Heart right ventricle (tissue), 16 donors: ENCODE results near the gene SLAMF6. TPM values are rescaled to one million over a fixed set of nuclear protein-coding genes. Genes with fewer than 3 reads are reported as not detected.
"Not testable (repeated sequence)": the region's sequence is repeated elsewhere in the genome, so short reads cannot be mapped to it uniquely, and the experiment has no call there.

Experiments
- ATAC-seq, 8 donors: fragments of 200-7000 bp; cut with Tn5 transposase; one replicate each; pipeline ENCODE4 v1.9.1; 2020; ENCODE audit warnings: mild to moderate bottlenecking in 8 of 8, moderate library complexity in 8 of 8, moderate number of reproducible peaks in 1 of 8
- DNase-seq, 2 donors: peaks; one replicate each; pipeline ENCODE4 v3.0.0-alpha.2; 2020
- H3K27ac ChIP-seq, 10 donors: fragments of 200-600 bp; sonication (generic) in 2 of 10; one replicate each; pipeline versions ENCODE4 v1.5.0 to v1.8.0; 2020 to 2022; ENCODE audit warnings: mild to moderate bottlenecking in 3 of 10
- H3K27me3 ChIP-seq, 7 donors: fragments of 200-600 bp; one replicate each; pipeline ENCODE4 v1.8.0; 2021 to 2022; ENCODE audit warnings: mild to moderate bottlenecking in 2 of 7
- H3K36me3 ChIP-seq, 9 donors: fragments of 200-600 bp; sonication (generic) in 1 of 9; one replicate each; pipeline versions ENCODE4 v1.5.0 to v1.8.0; 2020 to 2022; ENCODE audit warnings: mild to moderate bottlenecking in 2 of 9
- H3K4me1 ChIP-seq, 9 donors: fragments of 200-600 bp; sonication (generic) in 1 of 9; one replicate each; pipeline versions ENCODE4 v1.5.0 to v1.8.0; 2020 to 2022; ENCODE audit warnings: mild to moderate bottlenecking in 4 of 9
- H3K4me3 ChIP-seq, 10 donors: fragments of 200-600 bp; sonication (generic) in 2 of 10; one replicate each; pipeline versions ENCODE4 v1.5.0 to v1.8.0; 2020 to 2022; ENCODE audit warnings: mild to moderate bottlenecking in 7 of 10, moderate library complexity in 2 of 10
- H3K9me3 ChIP-seq, 11 donors: fragments of 200-600 bp in 10 of 11; sonication (generic) in 2 of 11; one replicate each; pipeline versions ENCODE4 v1.5.0 to v1.8.0; 2013 to 2022; ENCODE audit warnings: mild to moderate bottlenecking in 2 of 11, control low read depth in 1 of 11, moderate library complexity in 1 of 11
- CTCF ChIP-seq, 9 donors: fragments of 200-600 bp; sonication (generic) in 2 of 9; IDR thresholded peaks; one replicate each; pipeline versions ENCODE4 v1.5.0 to v1.8.0; 2021 to 2022; ENCODE audit warnings: antibody characterized with exemption in 9 of 9, mild to moderate bottlenecking in 5 of 9, moderate library complexity in 1 of 9
- WGBS, 2 donors: extraction: QIAGEN DNeasy Blood & Tissue Kit; methylation state at CpG; one replicate each; pipeline ENCODE4 v1.1.7; 2013; ENCODE audit warnings: inconsistent platforms in 1 of 2; 5-methylcytosine and 5-hydroxymethylcytosine counted together
- intact Hi-C, 10 donors: fragments of 100-400 bp; cut with DNase I; formaldehyde crosslinking; loops; one replicate each; pipeline versions ENCODE4 v1.11.1 to v1.14.2; 2022
- polyA plus RNA-seq, 2 donors: library from polyadenylated mRNA; stranded (reverse); fragments of 200-250 nt; gene quantifications; one replicate each; pipeline ENCODE4 v1.2.3, GENCODE V29; 2013
- total RNA-seq, 10 donors: library from RNA; stranded (reverse); fragmentation: NEBNext Ultra II Directional in 3 of 10; extraction: Animal tissue kit (Norgen Biotek cat#: 25700) in 3 of 10; gene quantifications; one replicate each; pipeline versions ENCODE4 v1.2.1 to v1.2.4, GENCODE V29; 2021 to 2023
- donor health status: Arrhythmogenic right ventricular cardiomyopathy.
- donor health status: ischemic (EF 13 %, LVEDD 7.1; RV severe dilation, severe dysfunction).
- donor health status: healthy with polysubstance abuse.
- donor health status: DM: no; HTN: yes; CAD: no.
- donor health status: DM: no; HTN: no; CAD: no.
- donor health status: ischemic (EF 25% LVEDD 6.9; RV normal size, moderate dysfunction).
- donor health status: ischemic (EF 25% LVEDD 5.7; RV mildly dilated, moderate dysfunction).
- donor health status: healthy.
- donor health status: DM: yes; HTN: yes; CAD: no.
- donor health status: Ischemic cardiomyopathy.
- donor health status: ischemic (EF 35%, LVEDD 5.7; RV mildly dilated, moderate dysfunction).
- donor health status: nonischemic (EF 11% LVEDD 7.7; RV severe dilation, severe dysfunction).
- donor health status: DM: yes; HTN: yes; CAD: no.
- donor health status: PGD.
- donor health status: ischemic (EF 29% LVEDD 5.4; RV normal size, mild dysfunction).
- donor health status: nonischemic (EF 23%, LVEDD 6.1; RV moderate dilation, normal function).

Gene SLAMF6
- total and polyA plus RNA-seq, 12 donors = 0.10 to 2.7 (median 0.33) TPM; not detected in 3

GRCh38 chr1:160539684-160539989 is 16.6 kb upstream of the SLAMF6 start:
- Histone ChIP-seq H3K9me3 (peaks cover 0 to 28% (median 12%) of the 10 kb centered on the region in 11 donors), H3K27ac (peak overlapping the region in 1 of 10 donors; percentile 78), H3K4me1 (peaks cover 0 to 39% (median 14%) of the 10 kb centered on the region in 9 donors), H3K4me3 (no peak overlapping the region), H3K27me3 (no peaks in the 10 kb centered on the region), H3K36me3 (no peaks in the 10 kb centered on the region)
- no peak for DNase-seq
- ATAC-seq = no peak
- intact Hi-C loops = no loop called here
- TF ChIP-seq CTCF (IDR thresholded peaks at IDR 0.05) = no peak
- WGBS, 2 donors = 83 to 88% methylated on average over 6 of the region's 6 CpGs

DNA sequence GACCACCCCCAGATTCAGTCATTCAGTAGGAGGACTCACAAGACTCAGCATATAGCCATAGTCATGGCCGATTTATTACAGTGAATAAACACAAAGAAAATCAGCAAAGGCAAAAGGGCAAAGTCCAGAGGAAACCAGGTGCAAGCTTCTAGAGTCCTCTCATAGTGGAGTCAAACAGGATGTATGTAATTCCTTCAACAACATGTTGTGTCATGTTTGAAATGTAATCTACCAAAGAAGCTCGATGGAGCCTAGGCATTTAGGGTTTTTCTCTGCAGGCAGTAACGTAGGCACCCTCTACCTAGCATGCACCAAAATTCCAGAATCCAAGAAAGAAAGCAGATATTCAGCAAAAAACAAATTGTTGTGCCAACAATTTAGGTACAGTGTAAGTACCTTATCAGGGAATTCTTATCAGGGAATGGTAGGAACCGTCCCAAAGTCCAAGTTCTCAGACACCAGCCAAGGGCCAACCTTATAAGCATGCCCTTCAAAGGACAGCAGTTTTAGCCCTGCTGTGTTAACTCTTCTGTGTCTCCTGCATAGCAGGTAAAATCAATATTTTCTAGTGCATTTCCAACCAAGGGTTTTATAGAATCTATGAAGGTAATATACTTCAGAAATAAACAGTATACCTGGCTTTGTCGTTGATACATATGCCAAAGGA is 16.1 kb upstream of the SLAMF6 start:
- no peak for ATAC-seq
- WGBS, 2 donors = 61 to 71% methylated on average over 5 of the region's 5 CpGs
- TF ChIP-seq CTCF (IDR thresholded peaks at IDR 0.05) = no peak

GRCh38 chr1:160537714-160538665 is 14.9 kb upstream of the SLAMF6 start:
- H3K27ac ChIP-seq = no peak overlapping the region
- 91 to 93% methylated on average over 8 of the region's 8 CpGs for WGBS, 2 donors
- no peak for TF ChIP-seq CTCF (IDR thresholded peaks at IDR 0.05)
- peaks cover 0 to 36% (median 14%) of the 10 kb centered on the region in 9 donors for H3K4me1 ChIP-seq
- H3K27me3 ChIP-seq = no peaks in the 10 kb centered on the region
- H3K36me3 ChIP-seq = no peaks in the 10 kb centered on the region
- no peak for DNase-seq
- H3K9me3 ChIP-seq = peaks cover 0 to 45% (median 23%) of the 10 kb centered on the region in 11 donors
- H3K4me3 ChIP-seq = no peak overlapping the region
- intact Hi-C loops = no loop called here
- no peak for ATAC-seq

More for the DNA sequence above, 16.1 kb upstream of the SLAMF6 start:
- no peaks in the 10 kb centered on the region for H3K27me3 ChIP-seq
- H3K4me1 ChIP-seq = peaks cover 0 to 36% (median 14%) of the 10 kb centered on the region in 9 donors
- H3K27ac ChIP-seq = peak overlapping the region in 1 of 10 donors; percentile 29
- intact Hi-C loops = no loop called here
- no peak overlapping the region for H3K4me3 ChIP-seq
- H3K9me3 ChIP-seq = peaks cover 0 to 34% (median 17%) of the 10 kb centered on the region in 11 donors
- H3K36me3 ChIP-seq = no peaks in the 10 kb centered on the region
- DNase-seq = no peak

GRCh38 chr1:160534823-160535605 is 12.0 kb upstream of the SLAMF6 start:
- ATAC-seq = no peak
- peaks cover 0 to 12% (median 6%) of the 10 kb centered on the region in 9 donors for H3K4me1 ChIP-seq
- 84 to 86% methylated on average over 3 of the region's 3 CpGs for WGBS, 2 donors
- intact Hi-C loops = no loop called here
- TF ChIP-seq CTCF (IDR thresholded peaks at IDR 0.05) = no peak
- H3K36me3 ChIP-seq = no peaks in the 10 kb centered on the region
- no peaks in the 10 kb centered on the region for H3K27me3 ChIP-seq
- no peak overlapping the region for H3K27ac ChIP-seq
- H3K4me3 ChIP-seq = no peak overlapping the region
- peaks cover 0 to 45% (median 23%) of the 10 kb centered on the region in 11 donors for H3K9me3 ChIP-seq
- no peak for DNase-seq

DNA sequence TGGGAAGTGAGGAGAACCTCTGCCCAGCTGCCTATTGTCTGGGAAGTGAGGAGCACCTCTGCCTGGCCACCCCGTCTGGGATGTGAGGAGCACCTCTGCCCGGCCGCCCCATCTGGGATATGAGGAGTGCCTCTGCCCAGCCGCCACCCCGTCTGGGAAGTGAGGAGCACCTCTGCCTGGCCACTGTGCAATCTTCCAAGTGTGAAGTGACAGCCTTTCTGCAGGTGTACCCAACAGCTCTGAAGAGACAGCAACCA is 9.4 kb upstream of the SLAMF6 start:
- WGBS, 2 donors = 95 to 97% methylated on average over 5 of the region's 5 CpGs
- H3K27ac ChIP-seq, H3K4me3 ChIP-seq, DNase-seq, ATAC-seq, H3K36me3 ChIP-seq, intact Hi-C loops, H3K27me3 ChIP-seq, H3K4me1 ChIP-seq: not testable (repeated sequence)
- peaks cover 0 to 43% (median 23%) of the 10 kb centered on the region in 11 donors for H3K9me3 ChIP-seq

- ATAC-seq = not testable (repeated sequence)
These were observed 8.9 kb upstream of the SLAMF6 start for GRCh38 chr1:160531809-160532556.

More at GRCh38 chr1:160531809-160532556, 8.9 kb upstream of the SLAMF6 start:
- intact Hi-C loops, H3K27me3 ChIP-seq, H3K36me3 ChIP-seq, H3K4me1 ChIP-seq, H3K27ac ChIP-seq, DNase-seq, H3K4me3 ChIP-seq: not testable (repeated sequence)
- H3K9me3 ChIP-seq = peaks cover 0 to 42% (median 23%) of the 10 kb centered on the region in 11 donors
- WGBS, 2 donors = 88 to 96% methylated on average over 29 of the region's 29 CpGs
